Measurements from ENCODE around the gene AK9. TPM values are rescaled to one million over a fixed set of nuclear protein-coding genes. Genes with fewer than 3 reads are reported as not detected.

AK9 gene
- polyA plus RNA-seq, 2 donors: 2.4 to 3.0 TPM

DNA sequence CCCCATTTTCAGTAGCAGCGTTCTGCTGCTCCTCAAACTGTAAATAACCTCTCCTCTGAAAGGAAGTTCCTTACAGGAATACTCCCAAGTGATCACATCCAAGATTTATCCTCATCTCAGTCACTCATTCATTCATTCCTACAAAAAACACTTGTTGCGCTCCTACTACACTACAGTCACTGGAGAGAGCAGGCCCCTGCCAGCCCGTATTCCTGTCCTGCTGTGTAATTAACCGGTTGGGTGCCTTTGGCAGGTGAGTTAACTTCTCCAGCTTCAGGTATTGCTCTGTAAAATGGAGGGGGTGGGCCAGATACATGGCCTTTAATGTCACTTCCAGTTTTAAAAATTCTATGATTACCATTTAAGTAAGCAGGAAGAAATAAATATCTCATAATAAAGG lies 192.9 kb downstream of the AK9 start:
- no peak overlapping the region for H3K27ac ChIP-seq (ENCODE audit: low read depth in 2 of 2, low read length in 1 of 2)
- no peaks in the 10 kb centered on the region for H3K27me3 ChIP-seq (ENCODE audit: control insufficient read depth in 1 of 2, insufficient read depth in 2 of 2, low read length in 2 of 2)
- no peaks in the 10 kb centered on the region for H3K4me1 ChIP-seq (ENCODE audit: control insufficient read depth in 2 of 2, insufficient read depth in 2 of 2, low read length in 1 of 2)
- 84 to 90% methylated on average over 4 of the region's 4 CpGs for WGBS, 2 donors
- no peaks in the 10 kb centered on the region for H3K9me3 ChIP-seq (ENCODE audit: control insufficient read depth in 2 of 2, insufficient read depth in 1 of 2, low read depth in 1 of 2, low read length in 1 of 2)
- no peaks in the 10 kb centered on the region for H3K36me3 ChIP-seq (ENCODE audit: control insufficient read depth in 2 of 2, insufficient read depth in 2 of 2, low read length in 1 of 2)
- no peak overlapping the region for H3K4me3 ChIP-seq (ENCODE audit: low read depth in 1 of 2, low read length in 2 of 2)

DNA sequence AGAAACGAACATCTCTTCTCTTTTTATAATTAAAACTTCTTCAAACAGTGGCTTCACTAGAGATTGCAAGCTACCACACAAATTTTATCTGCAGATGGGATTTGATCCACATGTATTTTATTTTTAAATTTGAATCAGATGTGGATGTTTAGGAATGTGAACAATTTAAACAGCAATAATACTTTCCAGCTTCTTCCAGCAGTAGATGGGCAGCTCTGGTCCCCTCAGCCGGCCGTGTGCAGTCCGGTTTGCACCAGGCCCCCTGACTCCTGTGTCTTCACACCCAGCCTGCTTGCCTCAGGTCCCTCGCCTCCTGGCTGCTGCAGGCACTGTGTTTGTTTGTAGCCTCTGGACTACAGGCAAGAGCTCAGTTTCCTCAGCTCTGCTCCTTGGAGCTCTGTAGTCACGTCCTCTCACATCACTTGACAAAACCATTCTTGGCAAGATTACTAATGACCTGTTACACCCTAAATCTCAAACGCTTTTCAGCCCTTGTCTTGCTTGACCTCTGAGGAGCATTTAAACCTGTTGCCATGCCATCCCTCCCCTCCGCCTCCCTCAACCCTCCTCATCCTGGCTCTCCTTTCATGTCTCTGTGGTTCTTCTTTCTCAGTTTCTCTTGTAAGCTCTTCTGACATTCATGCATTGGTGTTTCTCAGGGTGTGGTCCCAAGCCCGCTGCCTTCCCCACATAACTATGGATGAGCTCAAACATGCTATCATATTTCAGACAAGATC lies 194.8 kb downstream of the AK9 start:
- no peak overlapping the region for H3K27ac ChIP-seq (ENCODE audit: low read depth in 2 of 2, low read length in 1 of 2)
- H3K4me3 ChIP-seq (ENCODE audit: low read depth in 1 of 2, low read length in 2 of 2): no peak overlapping the region
- H3K4me1 ChIP-seq (ENCODE audit: control insufficient read depth in 2 of 2, insufficient read depth in 2 of 2, low read length in 1 of 2): no peaks in the 10 kb centered on the region
- no peaks in the 10 kb centered on the region for H3K27me3 ChIP-seq (ENCODE audit: control insufficient read depth in 1 of 2, insufficient read depth in 2 of 2, low read length in 2 of 2)
- H3K9me3 ChIP-seq (ENCODE audit: control insufficient read depth in 2 of 2, insufficient read depth in 1 of 2, low read depth in 1 of 2, low read length in 1 of 2): no peaks in the 10 kb centered on the region
- 76 to 77% methylated on average over 9 of the region's 9 CpGs for WGBS, 2 donors
- no peaks in the 10 kb centered on the region for H3K36me3 ChIP-seq (ENCODE audit: control insufficient read depth in 2 of 2, insufficient read depth in 2 of 2, low read length in 1 of 2)

DNA sequence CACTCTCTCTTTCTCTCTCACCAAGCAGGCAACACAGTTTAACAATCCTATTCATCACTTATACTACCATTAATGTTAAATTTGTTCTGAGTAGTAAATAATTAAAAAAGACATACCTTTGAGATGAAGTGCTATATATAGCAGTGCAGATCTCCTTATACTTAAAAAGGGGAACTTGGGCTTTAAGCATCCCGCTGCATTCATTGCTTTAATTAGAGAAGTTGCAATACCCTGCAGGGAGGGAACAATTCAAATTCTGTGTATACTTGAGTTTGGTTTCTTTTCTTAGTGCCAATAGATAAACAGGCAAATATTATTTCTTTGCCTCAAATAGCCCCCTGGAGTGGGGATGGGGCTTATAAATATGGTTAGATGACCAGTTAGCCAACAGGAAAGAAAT lies 197.1 kb downstream of the AK9 start:
- Histone ChIP-seq H3K27ac (ENCODE audit: low read depth in 2 of 2, low read length in 1 of 2) (no peak overlapping the region), H3K9me3 (ENCODE audit: control insufficient read depth in 2 of 2, insufficient read depth in 1 of 2, low read depth in 1 of 2, low read length in 1 of 2) (no peaks in the 10 kb centered on the region)

DNA sequence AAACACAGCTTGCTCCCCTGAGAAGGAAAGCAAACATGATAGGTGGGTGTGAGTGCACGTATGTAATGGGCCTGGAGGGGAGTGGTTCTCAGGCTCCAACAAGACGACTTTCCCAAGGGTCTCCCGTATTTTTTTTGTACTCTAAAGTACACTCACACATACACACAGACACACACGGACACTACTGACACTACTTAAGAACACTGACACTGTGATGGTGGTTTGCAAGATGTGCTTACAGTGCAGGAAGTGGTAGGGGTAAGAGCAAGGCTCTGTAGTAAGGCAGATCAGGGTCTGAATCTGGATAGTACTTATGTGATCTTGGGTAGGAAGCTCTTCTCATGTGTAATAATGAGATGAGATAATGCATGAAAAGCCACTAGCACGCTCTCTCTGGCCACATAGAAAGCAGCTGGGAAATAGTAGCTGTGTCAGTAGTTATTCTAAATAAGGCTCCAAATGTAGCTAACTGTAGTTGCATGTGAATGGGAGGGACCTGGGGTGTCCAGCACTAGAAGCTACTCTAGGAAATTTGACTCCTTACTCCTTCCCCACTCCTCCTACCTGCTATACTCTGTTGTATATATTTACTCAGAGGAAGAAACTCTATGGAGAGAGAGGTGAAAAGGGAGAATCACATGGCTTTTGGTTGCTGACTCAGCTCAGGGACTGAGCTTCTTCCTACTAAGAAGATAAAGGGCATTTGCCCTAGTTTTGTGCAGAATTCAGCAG lies 199.6 kb downstream of the AK9 start:
- Histone ChIP-seq H3K27me3 (ENCODE audit: control insufficient read depth in 1 of 2, insufficient read depth in 2 of 2, low read length in 2 of 2) (no peaks in the 10 kb centered on the region), H3K4me3 (ENCODE audit: low read depth in 1 of 2, low read length in 2 of 2) (no peak overlapping the region), H3K36me3 (ENCODE audit: control insufficient read depth in 2 of 2, insufficient read depth in 2 of 2, low read length in 1 of 2) (no peaks in the 10 kb centered on the region), H3K4me1 (ENCODE audit: control insufficient read depth in 2 of 2, insufficient read depth in 2 of 2, low read length in 1 of 2) (no peaks in the 10 kb centered on the region), H3K9me3 (ENCODE audit: control insufficient read depth in 2 of 2, insufficient read depth in 1 of 2, low read depth in 1 of 2, low read length in 1 of 2) (no peaks in the 10 kb centered on the region), H3K27ac (ENCODE audit: low read depth in 2 of 2, low read length in 1 of 2) (no peak overlapping the region)
- WGBS, 2 donors: 51% methylated on average over 5 of the region's 5 CpGs

More for the DNA sequence above, 197.1 kb downstream of the AK9 start:
- Histone ChIP-seq H3K4me3 (ENCODE audit: low read depth in 1 of 2, low read length in 2 of 2) (no peak overlapping the region), H3K36me3 (ENCODE audit: control insufficient read depth in 2 of 2, insufficient read depth in 2 of 2, low read length in 1 of 2) (no peaks in the 10 kb centered on the region), H3K27me3 (ENCODE audit: control insufficient read depth in 1 of 2, insufficient read depth in 2 of 2, low read length in 2 of 2) (no peaks in the 10 kb centered on the region), H3K4me1 (ENCODE audit: control insufficient read depth in 2 of 2, insufficient read depth in 2 of 2, low read length in 1 of 2) (no peaks in the 10 kb centered on the region)
- WGBS, 2 donors: 91 to 93% methylated on average over 1 of the region's 1 CpG

GRCh38 chr6:109490713-109491112 lies 200.3 kb downstream of the AK9 start:
- no peaks in the 10 kb centered on the region for H3K36me3 ChIP-seq (ENCODE audit: control insufficient read depth in 2 of 2, insufficient read depth in 2 of 2, low read length in 1 of 2)
- H3K27me3 ChIP-seq (ENCODE audit: control insufficient read depth in 1 of 2, insufficient read depth in 2 of 2, low read length in 2 of 2): no peaks in the 10 kb centered on the region
- H3K9me3 ChIP-seq (ENCODE audit: control insufficient read depth in 2 of 2, insufficient read depth in 1 of 2, low read depth in 1 of 2, low read length in 1 of 2): no peaks in the 10 kb centered on the region
- no peaks in the 10 kb centered on the region for H3K4me1 ChIP-seq (ENCODE audit: control insufficient read depth in 2 of 2, insufficient read depth in 2 of 2, low read length in 1 of 2)
- H3K4me3 ChIP-seq (ENCODE audit: low read depth in 1 of 2, low read length in 2 of 2): no peak overlapping the region
- H3K27ac ChIP-seq (ENCODE audit: low read depth in 2 of 2, low read length in 1 of 2): peak overlapping the region in 1 of 2 donors; percentile 40
- 69% methylated on average over 2 of the region's 2 CpGs for WGBS, 2 donors

DNA sequence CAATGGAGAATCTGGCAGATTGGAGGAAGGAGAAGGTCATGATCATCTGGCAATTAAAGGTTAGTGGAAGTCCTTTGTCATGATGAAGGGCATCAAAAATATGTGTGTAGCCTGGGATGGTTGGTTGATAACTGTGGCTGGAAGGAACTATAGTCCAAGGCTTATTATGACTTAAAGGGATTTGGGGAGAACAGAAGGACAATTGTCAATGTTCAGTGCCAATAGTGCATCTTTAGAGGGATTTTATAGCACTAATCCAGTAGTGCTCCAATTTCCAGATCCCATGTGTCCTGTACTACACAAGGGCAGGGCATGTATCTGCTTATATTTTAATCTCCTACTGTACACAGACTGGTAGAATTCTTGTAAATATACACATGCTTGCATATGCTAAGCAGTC lies 203.0 kb downstream of the AK9 start:
- H3K4me1 ChIP-seq (ENCODE audit: control insufficient read depth in 2 of 2, insufficient read depth in 2 of 2, low read length in 1 of 2): no peaks in the 10 kb centered on the region
- H3K27ac ChIP-seq (ENCODE audit: low read depth in 2 of 2, low read length in 1 of 2): no peak overlapping the region
- no peaks in the 10 kb centered on the region for H3K9me3 ChIP-seq (ENCODE audit: control insufficient read depth in 2 of 2, insufficient read depth in 1 of 2, low read depth in 1 of 2, low read length in 1 of 2)
- no peaks in the 10 kb centered on the region for H3K36me3 ChIP-seq (ENCODE audit: control insufficient read depth in 2 of 2, insufficient read depth in 2 of 2, low read length in 1 of 2)
- H3K27me3 ChIP-seq (ENCODE audit: control insufficient read depth in 1 of 2, insufficient read depth in 2 of 2, low read length in 2 of 2): no peaks in the 10 kb centered on the region
- H3K4me3 ChIP-seq (ENCODE audit: low read depth in 1 of 2, low read length in 2 of 2): no peak overlapping the region

- Histone ChIP-seq H3K27ac (ENCODE audit: low read depth in 2 of 2, low read length in 1 of 2) (peak overlapping the region in 1 of 2 donors; percentile 65), H3K4me1 (ENCODE audit: control insufficient read depth in 2 of 2, insufficient read depth in 2 of 2, low read length in 1 of 2) (no peaks in the 10 kb centered on the region), H3K4me3 (ENCODE audit: low read depth in 1 of 2, low read length in 2 of 2) (no peak overlapping the region), H3K9me3 (ENCODE audit: control insufficient read depth in 2 of 2, insufficient read depth in 1 of 2, low read depth in 1 of 2, low read length in 1 of 2) (no peaks in the 10 kb centered on the region), H3K27me3 (ENCODE audit: control insufficient read depth in 1 of 2, insufficient read depth in 2 of 2, low read length in 2 of 2) (no peaks in the 10 kb centered on the region), H3K36me3 (ENCODE audit: control insufficient read depth in 2 of 2, insufficient read depth in 2 of 2, low read length in 1 of 2) (no peaks in the 10 kb centered on the region)
- WGBS, 2 donors: 70 to 77% methylated on average over 1 of the region's 1 CpG
Observed at GRCh38 chr6:109486068-109486467, 204.9 kb downstream of the AK9 start.

DNA sequence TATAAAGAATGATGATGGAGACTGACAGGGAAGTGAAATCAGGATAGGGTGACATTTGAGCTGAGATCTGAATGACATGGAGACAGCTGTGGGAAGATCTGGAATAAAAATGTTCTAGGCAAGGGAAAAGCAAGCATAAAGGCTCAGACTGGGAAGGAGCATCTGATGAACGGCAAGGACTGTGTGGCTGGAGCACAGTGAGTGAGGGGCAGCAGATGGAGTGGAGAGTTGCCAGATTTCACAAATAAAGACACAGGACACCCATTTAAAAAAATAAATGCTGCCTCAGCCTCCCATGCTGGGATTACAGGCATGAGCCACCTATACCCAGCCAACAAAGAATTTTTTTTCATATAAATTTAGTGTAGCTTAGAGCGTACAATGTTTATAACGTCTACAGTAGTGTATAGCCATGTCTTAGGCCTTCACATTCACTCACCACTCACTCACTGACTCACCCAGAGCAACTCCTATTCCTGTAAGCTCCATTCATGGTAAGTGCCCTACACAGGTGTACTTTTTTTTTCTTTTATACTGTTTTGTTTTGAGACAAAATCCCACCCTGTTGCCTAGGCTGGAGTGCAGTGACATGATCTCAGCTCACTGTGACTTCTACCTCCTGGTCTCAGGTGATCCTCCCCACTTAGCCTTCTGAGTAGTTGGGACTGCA lies 205.6 kb downstream of the AK9 start:
- 76 to 81% methylated on average over 3 of the region's 3 CpGs for WGBS, 2 donors
- peak overlapping the region in 1 of 2 donors; percentile 65 for H3K27ac ChIP-seq (ENCODE audit: low read depth in 2 of 2, low read length in 1 of 2)
- H3K27me3 ChIP-seq (ENCODE audit: control insufficient read depth in 1 of 2, insufficient read depth in 2 of 2, low read length in 2 of 2): no peaks in the 10 kb centered on the region
- no peaks in the 10 kb centered on the region for H3K9me3 ChIP-seq (ENCODE audit: control insufficient read depth in 2 of 2, insufficient read depth in 1 of 2, low read depth in 1 of 2, low read length in 1 of 2)
- H3K4me1 ChIP-seq (ENCODE audit: control insufficient read depth in 2 of 2, insufficient read depth in 2 of 2, low read length in 1 of 2): no peaks in the 10 kb centered on the region
- H3K4me3 ChIP-seq (ENCODE audit: low read depth in 1 of 2, low read length in 2 of 2): no peak overlapping the region
- H3K36me3 ChIP-seq (ENCODE audit: control insufficient read depth in 2 of 2, insufficient read depth in 2 of 2, low read length in 1 of 2): peaks cover 0 to under 1% of the 10 kb centered on the region in 2 donors

DNA sequence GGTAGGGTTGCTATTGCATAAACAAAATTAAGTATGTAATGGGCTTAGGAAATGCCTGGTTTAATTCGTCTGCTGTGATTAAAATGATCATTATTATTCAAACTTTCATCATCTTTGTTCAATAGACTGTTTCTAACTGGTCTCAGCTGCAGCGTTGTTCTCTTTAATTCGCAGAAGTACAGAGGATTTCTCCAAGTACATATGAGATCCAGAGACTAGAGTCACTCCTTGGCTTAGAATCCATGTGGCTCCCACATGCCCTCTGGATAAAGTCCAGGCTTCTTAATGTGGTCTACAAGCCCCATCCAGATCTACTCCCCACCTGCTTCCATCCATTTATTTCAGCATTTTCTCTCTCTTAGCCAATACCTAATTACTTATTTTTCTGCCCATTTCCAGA lies 206.9 kb downstream of the AK9 start:
- Histone ChIP-seq H3K4me1 (ENCODE audit: control insufficient read depth in 2 of 2, insufficient read depth in 2 of 2, low read length in 1 of 2) (no peaks in the 10 kb centered on the region), H3K27ac (ENCODE audit: low read depth in 2 of 2, low read length in 1 of 2) (peak overlapping the region in 1 of 2 donors; percentile 81), H3K4me3 (ENCODE audit: low read depth in 1 of 2, low read length in 2 of 2) (no peak overlapping the region), H3K27me3 (ENCODE audit: control insufficient read depth in 1 of 2, insufficient read depth in 2 of 2, low read length in 2 of 2) (no peaks in the 10 kb centered on the region), H3K9me3 (ENCODE audit: control insufficient read depth in 2 of 2, insufficient read depth in 1 of 2, low read depth in 1 of 2, low read length in 1 of 2) (no peaks in the 10 kb centered on the region), H3K36me3 (ENCODE audit: control insufficient read depth in 2 of 2, insufficient read depth in 2 of 2, low read length in 1 of 2) (peaks cover 0 to 2% of the 10 kb centered on the region in 2 donors)
- 55 to 63% methylated on average over 3 of the region's 3 CpGs for WGBS, 2 donors

All from esophagus (tissue), 2 donors.